K562 (cell line): ENCODE results near the gene GSKIP. TPM values are rescaled to one million over a fixed set of nuclear protein-coding genes. Genes with fewer than 3 reads are reported as not detected.

Experiments used
- FIP1L1 ChIP-seq: fragments of 200-400 bp; formaldehyde crosslinking; IDR thresholded peaks from 2 replicates; pipeline ENCODE4 v1.6.1; 2018; ENCODE audit warnings: mild to moderate bottlenecking, low read depth, low read length; ENCODE audit not compliant: poor library complexity, severe bottlenecking
- MGA ChIP-seq: fragments of 450-650 bp; IDR thresholded peaks from 2 replicates; pipeline ENCODE4 v1.6.1; 2016; ENCODE audit warnings: mild to moderate bottlenecking, moderate library complexity
- MNT ChIP-seq, 2 experiments: fragments of 450-650 bp; conservative IDR thresholded peaks; 2 replicates each; pipeline ENCODE4 v1.6.1; 2017; ENCODE audit warnings: mild to moderate bottlenecking in 2 of 2, moderate library complexity in 2 of 2
- NFRKB ChIP-seq: fragments of 450-650 bp; IDR thresholded peaks from 2 replicates; pipeline ENCODE4 v1.6.1; 2016; ENCODE audit warnings: low read depth
- NKRF ChIP-seq: fragments of 450-650 bp; IDR thresholded peaks from 2 replicates; pipeline ENCODE4 v1.6.1; 2016; ENCODE audit warnings: borderline replicate concordance
- PKNOX1 ChIP-seq: fragments of 450-650 bp; IDR thresholded peaks from 2 replicates; pipeline ENCODE4 v1.6.1; 2016
- POLR2AphosphoS5 ChIP-seq: IDR thresholded peaks from 2 replicates; pipeline ENCODE4 v1.6.1; 2011; ENCODE audit warnings: mild to moderate bottlenecking, low read depth, low read length, moderate library complexity; ENCODE audit not compliant: control insufficient read depth, insufficient read depth
- RCOR1 ChIP-seq, 2 experiments: IDR thresholded peaks; 2 replicates each; pipeline ENCODE4 v1.6.1; 2012; ENCODE audit warnings: low read depth in 2 of 2, low read length in 2 of 2, borderline replicate concordance in 1 of 2, improper control_type of control experiment in 1 of 2
- XRCC4 ChIP-seq: IDR thresholded peaks from one replicate; pipeline ENCODE4 v1.6.1; 2011; ENCODE audit not compliant: insufficient read depth, insufficient read length; ENCODE audit errors: extremely low read depth
- polyA plus RNA-seq, 8 experiments: library from polyadenylated mRNA; depleted of rRNA in 4 of 8; stranded (reverse) in 5 of 8; unstranded in 3 of 8; fragments of >200 nt; fragmentation: Nextera tagmentation in 2 of 8; fragmentation: Illumina TruSeq in 1 of 8; extraction: Ambion mirVana in 2 of 8; extraction: Trizol in 1 of 8; gene quantifications; 2 replicates each; pipeline versions ENCODE4 v1.2.1 to v1.2.3, GENCODE V29; 2011 to 2014; ENCODE audit warnings: inconsistent platforms in 1 of 8, missing spikeins in 1 of 8
- total RNA-seq, 7 experiments: library from RNA; depleted of rRNA in 6 of 7; stranded (reverse); fragments of >200 nt in 6 of 7; fragmentation: Illumina TruSeq in 2 of 7; extraction: Trizol in 2 of 7; gene quantifications; 2 replicates each; pipeline versions ENCODE4 v1.2.1 to v1.2.3, GENCODE V29; 2011 to 2021; ENCODE audit warnings: low replicate concordance in 1 of 7

GSKIP gene
- total and polyA plus RNA-seq, 9 of the 15 experiments (the other 6 are each of a cell fraction or from before 2014, with no cell fraction given): 12.9 to 58.9 (median 22.2) TPM

- TF ChIP-seq PKNOX1 (peak; percentile 46; the same call in 1 of the 2 replicates), POLR2AphosphoS5 (0 out of 2 replicates have a peak, but pooled peaks have one; percentile 18), NKRF (0 out of 2 replicates have a peak, but pooled peaks have one; percentile 60), MGA (no peak), NFRKB (no peak), MNT (conservative IDR thresholded peaks at IDR 0.05) (peak; percentile 84 to 92), RCOR1 (IDR thresholded peaks at IDR 0.05; ENCODE audit: borderline replicate concordance in 1 of 2, low read depth in 2 of 2, low read length in 2 of 2) (no peak), FIP1L1 (peak; percentile 30), XRCC4 (no peak)
Observed at GRCh38 chr14:96362071-96362964, 1.0 kb upstream of the GSKIP start (continued).
